Smooth muscle cell (in vitro differentiated cells): ENCODE data around the gene PCDHGA1. TPM values are rescaled to one million over a fixed set of nuclear protein-coding genes. Genes with fewer than 3 reads are reported as not detected.

Experiments
- DNase-seq: peaks from one replicate; lab custom pipeline; 2025; ENCODE audit not compliant: unreplicated experiment; lab: John Stamatoyannopoulos, UW
- H2AFZ ChIP-seq: fragments of 200-600 bp; sonication (generic); 2 replicates; pipeline ENCODE4 v1.6.0; 2016; ENCODE audit warnings: antibody characterized with exemption, low read depth, mild to moderate bottlenecking
- H3F3A ChIP-seq: fragments of 200-600 bp; sonication (generic); 2 replicates; pipeline ENCODE4 v1.6.0; 2017; ENCODE audit warnings: antibody characterized with exemption, low read depth
- H3K27ac ChIP-seq: fragments of 200-600 bp; sonication (generic); 2 replicates; pipeline ENCODE4 v1.5.1; 2016; ENCODE audit warnings: low read depth, mild to moderate bottlenecking
- H3K27me3 ChIP-seq: fragments of 200-600 bp; sonication (generic); 2 replicates; pipeline ENCODE4 v1.6.1; 2016; ENCODE audit warnings: low read depth, mild to moderate bottlenecking
- H3K36me3 ChIP-seq: fragments of 200-600 bp; sonication (generic); 2 replicates; pipeline ENCODE4 v1.5.1; 2016; ENCODE audit warnings: low read depth
- H3K4me1 ChIP-seq: fragments of 200-600 bp; sonication (generic); 2 replicates; pipeline ENCODE4 v1.5.1; 2016; ENCODE audit warnings: low read depth
- H3K4me2 ChIP-seq: fragments of 200-600 bp; sonication (generic); 2 replicates; pipeline ENCODE4 v1.6.0; 2016; ENCODE audit warnings: mild to moderate bottlenecking
- H3K4me3 ChIP-seq: fragments of 200-600 bp; sonication (generic); 2 replicates; pipeline ENCODE4 v1.5.1; 2016; ENCODE audit warnings: mild to moderate bottlenecking
- H3K79me2 ChIP-seq: fragments of 200-600 bp; sonication (generic); 2 replicates; pipeline ENCODE4 v1.6.0; 2016; ENCODE audit warnings: low read depth, mild to moderate bottlenecking
- H3K9ac ChIP-seq: fragments of 200-600 bp; sonication (generic); 2 replicates; pipeline ENCODE4 v1.6.0; 2016; ENCODE audit warnings: low read depth
- H3K9me3 ChIP-seq: fragments of 200-600 bp; sonication (generic); replicated peaks from 2 replicates; pipeline ENCODE4 v1.5.1; 2016; ENCODE audit warnings: low read depth
- H4K20me1 ChIP-seq: fragments of 200-600 bp; sonication (generic); 2 replicates; pipeline ENCODE4 v1.6.0; 2016; ENCODE audit warnings: low read depth
- WGBS: methylation state at CpG from one replicate; pipeline ENCODE4 v1.1.7; 2016; ENCODE audit warnings: low lambda C conversion rate; 5-methylcytosine and 5-hydroxymethylcytosine counted together
- polyA plus RNA-seq: library from polyadenylated mRNA; unstranded; fragments of >200 nt; fragmentation: Nextera tagmentation; extraction: Ambion mirVana; gene quantifications from 2 replicates; pipeline ENCODE4 v1.2.1, GENCODE V29; 2016
- total RNA-seq: library from RNA; depleted of rRNA; stranded (reverse); fragments of >200 nt; gene quantifications from 2 replicates; pipeline ENCODE4 v1.2.3, GENCODE V29; 2014
- TF ChIP-seq, protein P1 (sequence below): fragments of 200-600 bp; sonication (generic); IDR thresholded peaks from 2 replicates; pipeline ENCODE4 v1.5.1; 2017; ENCODE audit warnings: borderline replicate concordance, mild to moderate bottlenecking, antibody characterized with exemption; ENCODE audit not compliant: insufficient read depth, poor library complexity, severe bottlenecking

Gene PCDHGA1
- total and polyA plus RNA-seq, 2 experiments from 2014 or later = 0.05 to 0.63 TPM

DNA sequence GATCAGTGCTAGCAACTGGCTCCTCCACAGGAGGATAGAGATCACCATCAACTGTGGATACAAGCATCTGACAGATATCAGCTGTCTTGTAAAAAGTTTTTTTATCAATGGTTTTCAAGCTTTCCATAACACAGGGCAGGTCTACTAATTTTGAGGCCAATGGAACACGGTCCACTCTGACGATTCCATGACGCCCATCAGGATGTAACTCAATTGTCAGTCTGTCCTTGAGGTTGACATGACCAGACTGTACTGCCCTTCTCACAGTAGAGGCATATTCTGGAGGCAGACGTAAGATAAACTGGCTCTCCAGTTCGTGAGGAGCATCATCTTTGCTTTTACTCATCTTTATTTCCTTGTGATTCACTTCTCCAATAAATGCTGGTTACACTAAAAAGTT is 10.6 kb upstream of the PCDHGA1 start:
- DNase-seq = no peak
- Histone ChIP-seq H3K36me3 (peaks cover 53% of the 10 kb centered on the region), H3F3A (peaks cover 13% of the 10 kb centered on the region), H3K9ac (no peak overlapping the region), H3K79me2 (peaks cover 42% of the 10 kb centered on the region), H3K27me3 (no peaks in the 10 kb centered on the region), H4K20me1 (no peaks in the 10 kb centered on the region), H3K4me2 (peak overlapping the region; percentile 87), H3K9me3 (peaks cover 42% of the 10 kb centered on the region), H3K4me3 (peak overlapping the region; percentile 85), H3K4me1 (no peaks in the 10 kb centered on the region), H3K27ac (peak overlapping the region; percentile 97), H2AFZ (no peak overlapping the region)
- WGBS = 73% methylated on average over 5 of the region's 5 CpGs
- TF ChIP-seq, protein P1, sequence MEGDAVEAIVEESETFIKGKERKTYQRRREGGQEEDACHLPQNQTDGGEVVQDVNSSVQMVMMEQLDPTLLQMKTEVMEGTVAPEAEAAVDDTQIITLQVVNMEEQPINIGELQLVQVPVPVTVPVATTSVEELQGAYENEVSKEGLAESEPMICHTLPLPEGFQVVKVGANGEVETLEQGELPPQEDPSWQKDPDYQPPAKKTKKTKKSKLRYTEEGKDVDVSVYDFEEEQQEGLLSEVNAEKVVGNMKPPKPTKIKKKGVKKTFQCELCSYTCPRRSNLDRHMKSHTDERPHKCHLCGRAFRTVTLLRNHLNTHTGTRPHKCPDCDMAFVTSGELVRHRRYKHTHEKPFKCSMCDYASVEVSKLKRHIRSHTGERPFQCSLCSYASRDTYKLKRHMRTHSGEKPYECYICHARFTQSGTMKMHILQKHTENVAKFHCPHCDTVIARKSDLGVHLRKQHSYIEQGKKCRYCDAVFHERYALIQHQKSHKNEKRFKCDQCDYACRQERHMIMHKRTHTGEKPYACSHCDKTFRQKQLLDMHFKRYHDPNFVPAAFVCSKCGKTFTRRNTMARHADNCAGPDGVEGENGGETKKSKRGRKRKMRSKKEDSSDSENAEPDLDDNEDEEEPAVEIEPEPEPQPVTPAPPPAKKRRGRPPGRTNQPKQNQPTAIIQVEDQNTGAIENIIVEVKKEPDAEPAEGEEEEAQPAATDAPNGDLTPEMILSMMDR = no peak

DNA sequence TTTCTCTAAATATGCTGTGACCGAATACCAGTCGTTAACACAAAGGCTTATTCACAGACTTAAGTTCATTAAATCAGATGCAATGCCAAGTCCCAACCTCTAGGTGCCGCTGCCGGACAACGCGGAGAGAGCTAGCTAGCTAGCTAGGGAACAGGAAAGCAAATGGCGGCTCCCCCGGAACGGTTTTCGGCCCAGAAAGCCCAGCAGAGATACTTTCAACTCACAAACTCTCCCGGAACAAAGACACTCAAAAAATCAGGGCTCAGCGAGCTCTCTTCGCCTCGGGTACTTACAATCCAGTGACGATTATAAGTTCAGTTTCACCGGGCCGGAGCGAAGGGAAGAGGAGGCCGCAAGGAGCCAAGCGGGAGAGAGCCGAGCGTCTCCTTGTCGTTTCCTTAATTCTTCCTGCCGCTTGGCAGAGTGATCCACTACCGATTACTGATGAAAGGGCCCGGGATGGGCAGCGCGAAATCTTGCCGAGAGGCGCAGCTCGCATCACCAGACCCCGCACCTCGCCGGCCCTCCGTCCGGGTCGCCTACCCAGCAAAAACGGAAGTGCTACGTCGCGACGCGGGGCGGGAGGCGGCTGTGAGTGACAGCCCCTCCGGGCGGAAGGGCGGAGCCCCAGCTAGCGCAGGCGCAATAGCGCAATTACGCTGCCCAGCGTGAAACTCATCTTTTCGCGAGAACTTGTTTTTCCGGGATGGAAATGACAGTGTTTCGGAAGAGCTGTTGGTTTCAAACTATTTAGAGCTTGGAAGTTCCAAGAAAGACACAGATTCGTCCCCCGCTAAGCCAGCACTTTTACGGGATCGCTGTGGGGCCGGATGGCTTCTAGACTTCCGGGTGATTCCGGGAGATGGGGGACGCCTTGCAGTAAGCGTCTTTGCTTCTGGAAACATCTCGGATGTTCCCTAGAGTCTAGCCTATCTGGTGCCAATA is 9.8 kb upstream of the PCDHGA1 start, which contains the start of gene TAF7:
TAF7 (minus strand) TSS at position 560 of the 945 bp plus-strand sequence. CDS start 740 bp downstream, outside the sequence.
- peak within 1 kb of the TSS; percentile 85 for H3K4me3 ChIP-seq
- H3K9ac ChIP-seq = peak within 1 kb of the TSS; percentile 98
- peaks cover 37% of the 10 kb centered on the region for H3K79me2 ChIP-seq
- H3K4me2 ChIP-seq = peak within 1 kb of the TSS; percentile 87
- H3K4me1 ChIP-seq = no peaks in the 10 kb centered on the region
- peak within 1 kb of the TSS; percentile 97 for H3K27ac ChIP-seq
- no peaks in the 10 kb centered on the region for H4K20me1 ChIP-seq
- H3K27me3 ChIP-seq = no peaks in the 10 kb centered on the region
- peaks cover 13% of the 10 kb centered on the region for H3F3A ChIP-seq
- H2AFZ ChIP-seq = peak within 1 kb of the TSS; percentile 98
- TF ChIP-seq, protein P1 = peak; percentile 86
- peaks cover 41% of the 10 kb centered on the region for H3K9me3 ChIP-seq
- H3K36me3 ChIP-seq = peaks cover 45% of the 10 kb centered on the region
- 1% methylated on average over 67 of the region's 67 CpGs for WGBS
- DNase-seq = peak; percentile 60

DNA sequence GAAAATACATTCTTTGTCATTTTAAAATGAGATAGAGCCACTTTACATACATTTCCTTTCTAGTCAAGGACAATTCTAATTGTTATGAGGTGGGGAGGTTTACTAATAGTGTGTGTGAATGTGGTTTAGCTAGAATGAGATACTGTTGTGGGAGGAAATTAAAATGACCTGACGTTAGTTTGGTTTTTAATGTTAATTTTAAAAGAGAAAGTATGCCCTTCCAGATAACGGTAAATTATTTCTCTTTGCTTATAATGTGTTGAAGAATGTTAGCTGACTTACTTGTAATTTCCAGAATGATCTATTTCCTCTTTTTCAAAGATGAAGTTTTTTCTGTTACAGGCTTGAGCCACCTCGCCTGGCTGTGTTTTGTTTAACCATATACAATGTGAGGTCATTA is 8.1 kb upstream of the PCDHGA1 start:
- Histone ChIP-seq H3K9me3 (peaks cover 28% of the 10 kb centered on the region), H3K9ac (no peak overlapping the region), H3K4me1 (no peaks in the 10 kb centered on the region), H2AFZ (no peak overlapping the region), H3K4me3 (no peak overlapping the region), H3K4me2 (no peak overlapping the region), H3K36me3 (peaks cover 27% of the 10 kb centered on the region), H3F3A (peaks cover 13% of the 10 kb centered on the region), H3K27ac (no peak overlapping the region), H3K79me2 (peaks cover 26% of the 10 kb centered on the region), H4K20me1 (no peaks in the 10 kb centered on the region), H3K27me3 (no peaks in the 10 kb centered on the region)
- WGBS = 99% methylated on average over 3 of the region's 3 CpGs
- TF ChIP-seq, protein P1 = no peak
- DNase-seq = no peak
